ENCODE data around the gene ZNF467. TPM values are rescaled to one million over a fixed set of nuclear protein-coding genes. Genes with fewer than 3 reads are reported as not detected.

Gene ZNF467
- total and polyA plus RNA-seq, 9 donors: 2.3 to 23.7 (median 11.4) TPM

GRCh38 chr7:149764481-149765398 is 8.6 kb downstream of the ZNF467 start:
- TF ChIP-seq EP300 (IDR thresholded peaks at IDR 0.05) (no peak), POLR2A (IDR thresholded peaks at IDR 0.05) (no peak), CTCF (IDR thresholded peaks at IDR 0.05) (no peak)
- no peak for DNase-seq
- Histone ChIP-seq H3K36me3 (no peaks in the 10 kb centered on the region), H3K27ac (no peak overlapping the region), H3K4me3 (no peak overlapping the region), H3K9me3 (peaks cover 0 to 4% of the 10 kb centered on the region in 2 donors), H3K4me1 (ENCODE audit: insufficient read depth) (no peaks in the 10 kb centered on the region), H3K27me3 (no peaks in the 10 kb centered on the region)
- WGBS, 3 donors: 49 to 63% (median 52%) methylated on average over 67 to 96 of the region's 96 CpGs
- intact Hi-C loops (cut with DNase I): no loop called here

GRCh38 chr7:149763563-149764240 is 9.7 kb downstream of the ZNF467 start:
- intact Hi-C loops (cut with DNase I): no loop called here
- DNase-seq: no peak
- WGBS, 3 donors: 79 to 87% (median 82%) methylated on average over 22 of the region's 22 CpGs
- peaks cover 0 to 4% of the 10 kb centered on the region in 2 donors for H3K9me3 ChIP-seq
- TF ChIP-seq CTCF (IDR thresholded peaks at IDR 0.05) (no peak), POLR2A (IDR thresholded peaks at IDR 0.05) (no peak), EP300 (IDR thresholded peaks at IDR 0.05) (no peak)
- no peaks in the 10 kb centered on the region for H3K27me3 ChIP-seq
- H3K36me3 ChIP-seq: no peaks in the 10 kb centered on the region
- no peak overlapping the region for H3K4me3 ChIP-seq
- H3K27ac ChIP-seq: no peak overlapping the region
- H3K4me1 ChIP-seq (ENCODE audit: insufficient read depth): no peaks in the 10 kb centered on the region

GRCh38 chr7:149762610-149763009 is 10.8 kb downstream of the ZNF467 start:
- intact Hi-C loops (cut with DNase I): no loop called here
- TF ChIP-seq CTCF (IDR thresholded peaks at IDR 0.05) (no peak), EP300 (IDR thresholded peaks at IDR 0.05) (no peak)
- Histone ChIP-seq H3K36me3 (no peaks in the 10 kb centered on the region), H3K27me3 (no peaks in the 10 kb centered on the region), H3K4me3 (no peak overlapping the region), H3K4me1 (ENCODE audit: insufficient read depth) (no peaks in the 10 kb centered on the region), H3K9me3 (peaks cover 0 to 4% of the 10 kb centered on the region in 2 donors), H3K27ac (no peak overlapping the region)
- WGBS, 3 donors: 81 to 86% (median 85%) methylated on average over 10 of the region's 10 CpGs
- no peak for DNase-seq

- no peaks in the 10 kb centered on the region for H3K4me1 ChIP-seq (ENCODE audit: insufficient read depth)
- intact Hi-C loops (cut with DNase I): no loop called here
- no peak overlapping the region for H3K4me3 ChIP-seq
- DNase-seq: no peak
- H3K27ac ChIP-seq: no peak overlapping the region
- 38 to 53% (median 49%) methylated on average over 4 of the region's 4 CpGs for WGBS, 3 donors
- no peaks in the 10 kb centered on the region for H3K36me3 ChIP-seq
- H3K27me3 ChIP-seq: no peaks in the 10 kb centered on the region
- no peak for TF ChIP-seq CTCF (IDR thresholded peaks at IDR 0.05)
- TF ChIP-seq EP300 (IDR thresholded peaks at IDR 0.05): no peak
- TF ChIP-seq POLR2A (IDR thresholded peaks at IDR 0.05): no peak
- H3K9me3 ChIP-seq: peaks cover 0 to 4% of the 10 kb centered on the region in 2 donors
Measured at GRCh38 chr7:149762089-149762488, 11.3 kb downstream of the ZNF467 start.

Data from ovary (tissue), 9 donors.